GM21737 (cell line): ENCODE results near the gene CNN3.
A peak's percentile ranks its signal among the peaks of the same experiment; 100 is the strongest.
"Not testable (repeated sequence)": the region's sequence is repeated elsewhere in the genome, so short reads cannot be mapped to it uniquely, and the experiment has no call there.

Experiments used
- ATAC-seq: cut with Tn5 transposase; IDR thresholded peaks from one replicate; pipeline ENCODE4 v1.9.1; 2021; ENCODE audit warnings: mild to moderate bottlenecking, moderate library complexity; ENCODE audit not compliant: unreplicated experiment

The CNN3 gene

GRCh38 chr1:94949681-94950661 lies 23.1 kb upstream of the CNN3 start:
- ATAC-seq, result no peak

- ATAC-seq, result no peak
These were observed 20.5 kb upstream of the CNN3 start for GRCh38 chr1:94947437-94947836.

- ATAC-seq, result no peak
These were observed 20.0 kb upstream of the CNN3 start for GRCh38 chr1:94946886-94947285.

- ATAC-seq, result no peak
These were observed 15.5 kb upstream of the CNN3 start for GRCh38 chr1:94942171-94943128.

- ATAC-seq, result not testable (repeated sequence)
These were observed 14.6 kb upstream of the CNN3 start for GRCh38 chr1:94941480-94941879.

DNA sequence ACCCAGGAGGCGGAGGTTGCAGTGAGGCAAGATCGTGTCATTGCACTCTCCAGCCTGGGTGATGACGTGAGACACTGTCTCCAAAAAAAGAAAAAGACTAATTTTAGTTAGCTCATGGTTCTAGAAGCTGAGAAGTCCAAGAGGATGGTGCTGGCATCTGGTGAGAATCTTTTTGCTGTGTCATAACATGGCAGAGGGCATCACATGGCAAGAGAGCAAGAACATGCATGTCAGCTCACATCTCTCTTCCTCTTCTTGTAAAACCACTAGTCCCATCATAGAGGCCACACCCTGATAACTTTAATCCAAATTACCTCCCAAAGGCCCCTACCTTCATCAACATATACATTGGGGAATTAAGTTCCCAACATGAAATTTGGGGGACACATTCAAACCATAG lies 13.8 kb upstream of the CNN3 start:
- ATAC-seq, result no peak

DNA sequence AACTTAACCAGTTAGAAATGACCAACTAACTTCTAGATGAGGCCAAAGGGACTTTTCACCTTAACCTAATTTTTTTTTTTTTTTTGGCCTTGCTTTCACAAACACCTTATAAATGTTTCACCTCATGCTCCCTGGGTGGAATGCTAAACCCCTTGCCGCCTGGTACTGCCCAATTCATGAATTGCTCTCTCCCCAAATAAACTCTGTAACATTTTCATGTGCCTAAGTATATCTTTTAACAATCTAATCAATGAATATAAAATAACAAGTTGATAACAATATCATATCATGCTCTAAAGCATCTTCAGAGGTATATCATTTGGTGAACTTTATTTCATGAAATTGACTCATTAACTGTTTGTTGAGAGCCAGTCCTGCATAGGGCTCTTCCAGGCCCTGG lies 10.9 kb upstream of the CNN3 start:
- no peak for ATAC-seq

DNA sequence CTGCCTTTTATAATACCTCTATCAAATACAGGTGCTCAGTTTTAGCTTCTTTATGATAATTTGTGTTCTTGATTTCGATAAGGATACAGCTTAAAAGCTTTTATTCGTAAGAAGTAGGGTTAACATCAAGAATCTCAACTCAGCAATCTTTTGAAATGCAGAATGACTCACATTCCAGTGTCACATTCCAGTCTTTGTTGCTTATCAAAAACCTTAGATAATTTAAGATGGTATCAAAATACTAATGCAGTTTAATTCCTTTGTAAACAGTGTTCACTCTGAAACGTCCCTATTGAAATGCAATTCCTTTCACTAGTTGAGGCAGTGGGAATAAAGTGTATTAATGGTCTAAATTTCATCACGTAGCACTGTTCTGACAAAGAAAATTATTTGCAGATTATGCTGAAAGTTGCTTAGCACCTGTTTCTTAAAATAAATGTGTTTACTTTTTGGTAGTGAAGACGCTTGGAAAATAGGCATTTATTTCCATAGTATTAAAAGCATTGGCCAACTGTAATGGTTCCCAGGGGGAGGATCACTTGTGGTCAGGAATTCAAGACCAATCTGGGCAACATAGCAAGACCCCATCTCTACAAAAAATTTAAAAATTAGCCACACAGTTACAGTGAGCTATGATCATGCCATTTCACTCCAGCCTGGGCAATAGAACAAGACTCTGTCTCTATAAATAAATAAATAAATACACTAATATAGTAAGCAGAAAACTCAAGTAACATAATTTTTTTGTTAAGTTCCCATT lies 10.1 kb upstream of the CNN3 start:
- ATAC-seq, result no peak

DNA sequence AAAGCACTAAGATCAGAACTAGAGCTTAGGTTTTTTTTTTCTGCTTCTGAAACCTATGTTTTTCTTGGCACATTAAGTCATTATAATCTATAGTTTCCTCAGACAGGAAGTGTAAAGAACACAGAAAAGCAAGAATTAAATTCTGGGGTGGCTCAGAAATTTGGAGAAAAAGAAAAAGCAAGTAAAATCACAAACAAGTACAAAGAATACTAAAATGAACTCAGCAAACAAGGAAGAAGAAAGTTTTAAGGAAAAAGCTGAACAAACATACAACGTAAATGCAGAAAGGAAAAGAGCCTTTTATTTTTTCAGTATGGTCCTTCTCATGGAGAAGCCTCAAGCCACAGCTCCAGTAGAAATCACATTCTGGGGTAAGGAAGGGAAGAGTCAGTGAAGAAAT lies 8.6 kb upstream of the CNN3 start:
- no peak for ATAC-seq

DNA sequence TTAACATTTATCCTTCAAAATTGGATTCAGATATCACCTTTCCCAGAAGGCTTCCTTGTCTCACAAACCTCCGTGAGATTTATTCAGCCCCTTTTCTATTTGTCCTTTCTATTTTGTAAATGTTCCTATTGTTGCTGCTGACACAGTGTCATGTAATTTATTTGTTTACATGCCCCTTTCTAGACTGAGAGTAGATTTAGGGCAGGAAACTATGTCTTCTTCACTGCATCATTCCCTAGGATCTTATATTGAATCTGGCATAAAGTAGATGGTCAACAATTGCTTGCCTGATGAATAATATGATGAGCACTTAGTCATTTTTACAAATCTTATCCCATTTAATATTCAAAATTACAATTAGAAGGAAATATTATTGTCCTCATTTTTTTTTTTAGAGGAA lies 8.1 kb upstream of the CNN3 start:
- ATAC-seq, result no peak

- no peak for ATAC-seq
These were observed 7.6 kb upstream of the CNN3 start for GRCh38 chr1:94934551-94934950.

DNA sequence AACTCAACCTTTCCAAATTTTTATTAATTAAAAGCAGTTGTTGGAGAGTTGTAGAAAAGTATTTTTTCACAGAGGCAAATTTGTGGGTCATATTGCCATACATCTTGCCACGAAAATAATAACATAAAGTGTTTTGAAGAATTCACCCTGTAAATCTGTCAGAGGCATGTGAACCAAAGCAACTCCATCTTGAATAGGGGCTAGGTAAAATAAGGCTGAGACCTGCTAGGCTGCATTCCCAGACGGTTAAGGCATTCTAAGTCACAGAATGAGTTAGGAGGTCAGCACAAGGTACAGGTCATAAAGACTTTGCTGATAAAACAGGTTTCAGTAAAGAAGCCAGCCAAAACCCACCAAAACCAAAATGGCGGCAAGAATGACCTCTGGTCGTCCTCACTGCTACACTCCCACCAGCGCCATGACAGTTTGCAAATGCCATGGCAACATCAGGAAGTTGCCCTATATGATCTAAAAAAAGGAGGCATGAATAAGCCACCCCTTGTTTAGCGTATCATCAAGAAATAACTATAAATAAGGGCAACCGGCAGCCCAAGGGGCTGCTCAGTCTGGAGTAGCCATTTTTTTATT lies 4.4 kb upstream of the CNN3 start:
- no peak for ATAC-seq

DNA sequence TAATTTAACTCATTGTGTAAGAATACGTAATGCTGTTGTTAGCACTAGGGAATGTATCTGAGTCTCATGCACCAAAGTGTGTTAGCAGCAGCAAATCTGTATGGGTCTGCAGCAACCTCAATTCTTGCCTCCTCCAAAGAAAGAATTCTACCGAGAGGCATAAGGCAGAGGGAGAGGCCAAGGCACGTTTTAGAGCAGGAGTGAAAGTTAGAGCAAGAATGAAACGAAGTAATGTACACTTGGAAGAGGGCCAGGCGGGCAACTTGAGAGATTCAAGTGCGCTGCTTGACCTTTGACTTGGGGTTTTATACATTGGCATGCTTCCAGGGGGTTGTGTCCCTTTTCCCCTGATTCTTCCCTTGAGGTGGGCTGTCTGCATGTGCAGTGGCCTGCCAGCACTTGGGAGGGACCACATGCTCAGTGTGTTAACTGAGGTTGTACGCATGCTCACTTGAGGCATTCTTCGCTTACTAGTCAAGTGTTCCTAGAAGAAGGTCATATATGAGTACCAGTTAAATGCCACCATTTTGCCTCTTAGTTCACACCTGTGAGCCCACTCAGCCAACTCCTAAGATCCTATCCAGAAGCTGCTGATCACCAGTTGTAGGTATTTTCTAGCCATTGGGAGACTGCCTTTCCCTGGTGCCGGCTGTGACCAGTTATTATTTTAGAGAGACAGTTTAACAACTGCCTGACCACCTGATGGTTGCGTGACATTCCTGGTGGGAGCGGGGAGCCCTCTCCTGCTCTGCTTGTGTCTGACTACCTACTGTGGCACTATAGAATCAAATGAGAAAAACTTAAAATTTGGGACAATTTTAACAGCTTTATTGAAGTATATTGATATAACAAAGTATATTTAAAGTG lies 2.7 kb upstream of the CNN3 start:
- no peak for ATAC-seq

DNA sequence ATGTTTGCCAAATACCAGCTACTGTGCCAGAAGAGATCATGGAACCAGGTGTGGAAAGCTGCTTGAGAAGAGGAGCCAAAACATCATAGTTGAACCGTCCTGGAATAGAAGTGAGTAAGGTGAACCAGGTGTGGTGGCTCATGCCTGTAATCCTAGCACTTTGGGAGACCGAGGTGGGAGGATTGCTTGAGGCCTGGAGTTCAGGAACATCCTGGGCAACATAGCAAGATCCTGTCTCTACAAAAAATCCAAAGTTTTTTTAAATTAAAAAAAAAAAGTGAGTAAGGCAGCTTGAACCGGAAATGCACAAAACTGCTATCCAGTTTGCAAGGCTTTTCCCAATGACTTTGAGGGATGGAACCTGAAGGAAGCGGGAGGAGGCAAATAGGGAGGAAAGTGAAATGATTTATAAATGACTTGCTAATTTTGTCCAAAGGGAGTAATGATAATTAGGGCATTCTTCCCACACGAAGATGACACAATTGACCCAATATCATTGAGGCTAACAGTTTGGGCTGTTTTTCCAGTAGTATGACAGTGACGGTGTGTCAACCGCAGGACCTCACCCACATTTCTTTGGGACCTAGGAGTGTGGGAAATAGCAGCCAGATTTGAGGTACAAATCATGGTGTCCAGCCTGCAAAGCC lies 1.5 kb upstream of the CNN3 start:
- ATAC-seq, result no peak

DNA sequence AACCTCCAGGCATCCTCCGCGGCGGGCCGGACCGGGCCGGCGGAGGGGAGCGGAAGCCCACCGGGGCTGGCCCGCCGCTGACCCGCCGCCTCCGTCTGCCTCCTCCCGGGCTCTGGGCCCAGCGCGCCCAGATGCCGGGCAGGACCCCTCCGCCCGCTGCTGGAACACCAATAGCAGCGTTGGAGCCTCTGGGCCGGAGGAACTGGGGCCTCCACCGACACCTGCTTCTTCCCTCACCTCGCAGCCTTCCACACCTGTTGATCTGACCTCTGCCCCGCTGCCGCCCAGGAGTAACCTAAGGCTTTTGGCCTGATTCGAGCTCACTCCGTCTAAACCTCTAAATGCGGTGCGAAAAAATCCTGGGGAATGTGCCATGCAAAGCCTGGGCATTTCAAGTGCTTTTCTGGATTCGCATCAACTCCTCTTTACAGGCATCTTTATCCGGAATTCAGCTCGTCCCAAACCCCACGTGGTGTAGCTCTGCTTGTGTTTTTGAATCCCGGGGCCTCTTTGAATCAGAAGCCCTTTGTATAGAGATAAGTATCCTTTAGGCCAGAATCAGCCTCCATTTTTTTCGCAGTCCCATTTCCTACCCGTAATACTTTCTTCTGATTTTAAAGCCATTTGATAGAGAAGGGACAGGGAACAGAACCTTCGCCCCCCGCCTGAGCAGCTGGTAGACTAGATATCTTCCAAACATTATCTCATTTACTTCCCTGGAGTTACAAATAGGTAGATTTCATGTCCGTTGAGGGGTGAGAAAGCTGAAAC lies 680 bp upstream of the CNN3 start:
- no peak for ATAC-seq

- ATAC-seq, result peak; percentile 23
These were observed 590 bp downstream of the CNN3 start for GRCh38 chr1:94926126-94926914.

DNA sequence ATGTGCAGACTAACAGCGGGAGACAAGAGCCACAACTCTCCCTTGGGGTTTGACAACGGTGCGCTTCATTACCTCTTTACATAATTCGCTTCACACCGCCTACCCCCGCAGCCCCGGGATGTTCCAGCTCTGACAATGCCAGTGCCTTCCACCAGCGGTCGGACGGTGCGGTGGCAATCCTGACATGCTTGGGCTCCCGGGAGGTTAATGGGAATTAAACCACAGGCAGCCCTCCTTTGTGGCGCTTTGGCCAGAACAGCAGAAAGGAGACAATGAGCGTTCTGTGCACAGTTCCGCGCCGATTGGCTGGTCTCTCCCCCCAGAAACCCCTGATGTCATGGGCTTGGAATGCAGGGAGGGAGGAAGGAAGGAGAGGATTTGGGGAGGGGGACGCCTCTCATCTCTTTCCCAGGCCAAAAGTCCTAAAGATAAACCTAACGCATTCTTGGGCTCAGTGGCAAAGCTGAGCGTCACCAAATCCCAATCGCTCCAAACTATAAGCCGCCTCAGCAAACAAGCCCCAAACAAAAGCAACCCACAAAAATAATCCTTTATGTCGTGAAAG lies 1.3 kb downstream of the CNN3 start:
- ATAC-seq, result no peak
